Panc1 (cell line): ENCODE measurements around the gene DAB2IP. TPM values are rescaled to one million over a fixed set of nuclear protein-coding genes. Genes with fewer than 3 reads are reported as not detected.
"Not testable (repeated sequence)": the region's sequence is repeated elsewhere in the genome, so short reads cannot be mapped to it uniquely, and the experiment has no call there.

ENCODE experiments used
- ATAC-seq: fragments of 200-7000 bp; cut with Tn5 transposase; 2 replicates; pipeline ENCODE4 v1.9.1; 2020; ENCODE audit warnings: mild to moderate bottlenecking, moderate library complexity
- BruUV-seq: library from RNA; stranded (reverse); fragments of 400-500 nt; replicated peaks from 2 replicates; lab custom pipeline; 2021; lab: Mats Ljungman, UMichigan
- CTCF ChIA-PET: fragments of 300-600 bp; sonication (Branson Sonifier 250); formaldehyde crosslinking; loops from one replicate; lab custom pipeline; 2022; ENCODE audit warnings: antibody characterized with exemption; lab: Charles Lee
- POLR2A ChIA-PET: fragments of 300-600 bp; sonication (Branson Sonifier 250); formaldehyde crosslinking; loops from one replicate; lab custom pipeline; 2022; ENCODE audit warnings: antibody characterized with exemption; lab: Charles Lee
- DNase-seq: peaks from one replicate; pipeline ENCODE4 v3.0.0-alpha.2; 2010; ENCODE audit warnings: low read depth, low spot score
- H3K27ac ChIP-seq: 2 replicates; pipeline ENCODE4 v1.5.1; 2011; ENCODE audit warnings: mild to moderate bottlenecking, low read length, inconsistent platforms
- H3K27me3 ChIP-seq: fragments of 200-500 bp; sonication (Bioruptor generic); 2 replicates; pipeline ENCODE4 v1.6.0; 2014; ENCODE audit warnings: low read length, inconsistent platforms; ENCODE audit not compliant: control insufficient read depth, insufficient read depth
- H3K36me3 ChIP-seq: fragments of 200-500 bp; sonication (Bioruptor generic); 2 replicates; pipeline ENCODE4 v1.5.1; 2014; ENCODE audit warnings: inconsistent platforms, mild to moderate bottlenecking, low read length, moderate library complexity; ENCODE audit not compliant: control insufficient read depth, insufficient read depth
- H3K4me1 ChIP-seq: 2 replicates; pipeline ENCODE4 v1.5.1; 2011; ENCODE audit warnings: inconsistent platforms, mild to moderate bottlenecking, low read length, moderate library complexity; ENCODE audit not compliant: control insufficient read depth, insufficient read depth
- H3K4me3 ChIP-seq, 2 experiments: 2 replicates each; pipeline ENCODE4 v1.5.1; 2011 to 2012; ENCODE audit warnings: low read depth in 2 of 2, low read length in 2 of 2, mild to moderate bottlenecking in 2 of 2, inconsistent platforms in 1 of 2, moderate library complexity in 1 of 2
- H3K9me3 ChIP-seq: fragments of 200-500 bp; sonication (Bioruptor generic); 2 replicates; pipeline ENCODE4 v1.5.1; 2014; ENCODE audit warnings: low read depth, mild to moderate bottlenecking, inconsistent platforms, low read length, moderate library complexity; ENCODE audit not compliant: control insufficient read depth, insufficient read depth
- CTCF ChIP-seq: fragments of 450-650 bp; IDR thresholded peaks from 2 replicates; pipeline ENCODE4 v1.5.1; 2017; ENCODE audit warnings: mild to moderate bottlenecking
- POLR2AphosphoS5 ChIP-seq: IDR thresholded peaks from 2 replicates; pipeline ENCODE4 v1.6.1; 2012; ENCODE audit warnings: mild to moderate bottlenecking, low read depth, low read length, moderate library complexity
- REST ChIP-seq, 2 experiments: IDR thresholded peaks; 2 replicates each; pipeline ENCODE4 v1.6.1; 2011 to 2012; ENCODE audit warnings: low read depth in 2 of 2, control low read depth in 1 of 2, low read length in 1 of 2, mild to moderate bottlenecking in 1 of 2, moderate library complexity in 1 of 2; ENCODE audit not compliant: insufficient read depth in 1 of 2
- SIN3A ChIP-seq: IDR thresholded peaks from 2 replicates; pipeline ENCODE4 v1.6.1; 2012; ENCODE audit warnings: low read depth, mild to moderate bottlenecking, low read length, moderate library complexity, borderline replicate concordance; ENCODE audit not compliant: insufficient read depth
- TCF7L2 ChIP-seq: IDR thresholded peaks from 2 replicates; pipeline ENCODE4 v1.6.1; 2011; ENCODE audit warnings: mild to moderate bottlenecking, low read depth, low read length, inconsistent platforms
- in situ Hi-C: cut with HindIII; loops from 2 replicates; pipeline ENCODE4 v1.10.0; 2016; ENCODE audit warnings: low sequenced_read_pairs, low pct_unique_long_range_greater_than_20kb
- intact Hi-C: fragments of 100-400 bp; cut with micrococcal nuclease; formaldehyde crosslinking; loops from one replicate; pipeline ENCODE4 v1.10.0; 2022; ENCODE audit not compliant: unreplicated experiment
- total RNA-seq: library from RNA; stranded (reverse); gene quantifications from one replicate; pipeline ENCODE4 v1.2.1, GENCODE V29; 2021; ENCODE audit not compliant: unreplicated experiment

DAB2IP gene
- total RNA-seq, 1 experiment from 2014 or later: 18.4 TPM

GRCh38 chr9:121794334-121794733 lies 142.9 kb downstream of the DAB2IP start:
- BruUV-seq, intact Hi-C loops, DNase-seq, ATAC-seq, H3K27ac ChIP-seq, H3K27me3 ChIP-seq, H3K36me3 ChIP-seq, CTCF ChIA-PET, H3K9me3 ChIP-seq, H3K4me3 ChIP-seq, POLR2A ChIA-PET, in situ Hi-C loops, H3K4me1 ChIP-seq: not testable (repeated sequence)

GRCh38 chr9:121797081-121797480 lies 145.6 kb downstream of the DAB2IP start:
- ATAC-seq (no peak), DNase-seq (no peak)
- TF ChIP-seq POLR2AphosphoS5: no peak
- TF ChIP-seq SIN3A: no peak
- TF ChIP-seq REST (IDR thresholded peaks at IDR 0.05; ENCODE audit: insufficient read depth in 1 of 2, low read depth in 2 of 2, low read length in 1 of 2): no peak
- no peak for TF ChIP-seq CTCF
- TF ChIP-seq TCF7L2: no peak
- CTCF ChIA-PET: no interaction called here
- peaks cover 5% of the 10 kb centered on the region for H3K27me3 ChIP-seq
- no peaks in the 10 kb centered on the region for H3K4me1 ChIP-seq
- no peak overlapping the region for H3K27ac ChIP-seq
- POLR2A ChIA-PET: no interaction called here
- intact Hi-C loops: no loop called here
- no peaks in the 10 kb centered on the region for H3K9me3 ChIP-seq
- in situ Hi-C loops: no loop called here
- no TSS peak for BruUV-seq
- no peak overlapping the region for H3K4me3 ChIP-seq
- no peaks in the 10 kb centered on the region for H3K36me3 ChIP-seq

GRCh38 chr9:121798941-121799340 lies 147.5 kb downstream of the DAB2IP start:
- intact Hi-C loops: no loop called here
- H3K4me3 ChIP-seq: no peak overlapping the region
- H3K27ac ChIP-seq: no peak overlapping the region
- peaks cover 5% of the 10 kb centered on the region for H3K27me3 ChIP-seq
- no peaks in the 10 kb centered on the region for H3K9me3 ChIP-seq
- in situ Hi-C loops: no loop called here
- ChIA-PET POLR2A (no interaction called here), CTCF (no interaction called here)
- TF ChIP-seq TCF7L2 (no peak), POLR2AphosphoS5 (no peak), CTCF (no peak), SIN3A (no peak), REST (IDR thresholded peaks at IDR 0.05; ENCODE audit: insufficient read depth in 1 of 2, low read depth in 2 of 2, low read length in 1 of 2) (no peak)
- ATAC-seq: no peak
- H3K4me1 ChIP-seq: no peaks in the 10 kb centered on the region
- DNase-seq: no peak
- no peaks in the 10 kb centered on the region for H3K36me3 ChIP-seq
- BruUV-seq: no TSS peak
